Spleen (tissue), 11 donors: ENCODE results near the gene DAPK1. TPM values are rescaled to one million over a fixed set of nuclear protein-coding genes. Genes with fewer than 3 reads are reported as not detected.

Experiments used
- DNase-seq: peaks from one replicate; pipeline ENCODE4 v3.0.0-alpha.2; 2020
- H3K27ac ChIP-seq, 8 donors: fragments of 200-600 bp; sonication (generic) in 7 of 8; 1 replicate in 4 of 8; 2 replicates in 4 of 8; pipeline versions ENCODE4 v1.5.0 to v1.8.0; 2016 to 2021; ENCODE audit warnings: inconsistent platforms in 4 of 8, mild to moderate bottlenecking in 4 of 8, moderate library complexity in 1 of 8
- H3K27me3 ChIP-seq, 7 donors: fragments of 200-600 bp; sonication (generic) in 6 of 7; replicated peaks in 1 of 7; 1 replicate in 4 of 7; 2 replicates in 3 of 7; pipeline versions ENCODE4 v1.5.0 to v1.8.0; 2016 to 2021; ENCODE audit warnings: inconsistent platforms in 3 of 7, mild to moderate bottlenecking in 1 of 7
- H3K36me3 ChIP-seq, 6 donors: fragments of 200-600 bp; sonication (generic) in 5 of 6; 1 replicate in 4 of 6; 2 replicates in 2 of 6; pipeline versions ENCODE4 v1.5.0 to v1.8.0; 2016 to 2021; ENCODE audit warnings: inconsistent platforms in 2 of 6
- H3K4me1 ChIP-seq, 6 donors: fragments of 200-600 bp; sonication (generic) in 5 of 6; 1 replicate in 3 of 6; 2 replicates in 3 of 6; pipeline versions ENCODE4 v1.5.0 to v1.8.0; 2016 to 2021; ENCODE audit warnings: inconsistent platforms in 3 of 6
- H3K4me3 ChIP-seq, 8 donors: fragments of 200-600 bp; sonication (generic) in 7 of 8; 1 replicate in 4 of 8; 2 replicates in 4 of 8; pipeline versions ENCODE4 v1.5.0 to v1.8.0; 2016 to 2021; ENCODE audit warnings: inconsistent platforms in 4 of 8, mild to moderate bottlenecking in 4 of 8, moderate library complexity in 2 of 8
- H3K9me3 ChIP-seq, 8 donors: fragments of 200-600 bp; sonication (generic) in 7 of 8; 1 replicate in 4 of 8; 2 replicates in 4 of 8; pipeline versions ENCODE4 v1.5.0 to v1.8.0; 2016 to 2021; ENCODE audit warnings: inconsistent platforms in 4 of 8
- CTCF ChIP-seq, 11 experiments: fragments of 200-600 bp in 7 of 11; fragments of 450-650 bp in 4 of 11; sonication (generic) in 4 of 11; IDR thresholded peaks in 8 of 11; conservative IDR thresholded peaks in 3 of 11; 1 replicate in 7 of 11; 2 replicates in 4 of 11; pipeline versions ENCODE4 v1.4.0 to v1.8.0; 2016 to 2021; ENCODE audit warnings: antibody characterized with exemption in 11 of 11, inconsistent platforms in 4 of 11, mild to moderate bottlenecking in 1 of 11
- POLR2A ChIP-seq, 3 donors: fragments of 450-650 bp; IDR thresholded peaks; one replicate each; pipeline ENCODE4 v1.5.1; 2017; ENCODE audit warnings: antibody characterized with exemption in 3 of 3, mild to moderate bottlenecking in 1 of 3
- POLR2AphosphoS5 ChIP-seq, 3 donors: sonication (generic); formaldehyde crosslinking; IDR thresholded peaks; one replicate each; pipeline ENCODE4 v1.5.1; 2017; ENCODE audit warnings: antibody characterized with exemption in 3 of 3
- WGBS, 5 donors: extraction: QIAGEN DNeasy Blood & Tissue Kit in 3 of 5; methylation state at CpG; one replicate each; pipeline versions ENCODE4 v1.1.5 to v1.1.7; 2013 to 2018; 5-methylcytosine and 5-hydroxymethylcytosine counted together
- intact Hi-C: fragments of 100-400 bp; cut with DNase I; formaldehyde crosslinking; loops from one replicate; pipeline ENCODE4 v1.15.0; 2023; ENCODE audit warnings: low total_unique reads
- polyA plus RNA-seq, 3 donors: library from polyadenylated mRNA; stranded (reverse); fragments of 200-250 nt; gene quantifications; one replicate each; pipeline ENCODE4 v1.2.1, GENCODE V29; 2013
- total RNA-seq, 7 donors: library from RNA; depleted of rRNA in 3 of 7; stranded (reverse); fragments of >200 nt in 3 of 7; fragmentation: NEBNext Ultra II Directional in 4 of 7; extraction: Animal tissue kit (Norgen Biotek cat#: 25700) in 4 of 7; gene quantifications; one replicate each; pipeline versions ENCODE4 v1.1.0 to v1.2.1, GENCODE V29; 2016 to 2021
- donor health status: healthy with polysubstance abuse.
- donor health status: DM: no; HTN: no; CAD: no; lungs with moderate emphysema.
- donor health status: DM: no; HTN: no; CAD: no.
- donor health status: Bipolar disorder and iron deficiency.
- donor health status: healthy.
- donor health status: DM: no; HTN: no; CAD: no.
- donor health status: DM: yes; HTN: yes; CAD: no.

Gene DAPK1
- total and polyA plus RNA-seq, 10 donors: 6.4 to 126 (median 102) TPM

GRCh38 chr9:87503430-87503829 lies 5.8 kb downstream of the DAPK1 start:
- H3K27me3 ChIP-seq: peaks cover 0 to 25% (median 7%) of the 10 kb centered on the region in 7 donors
- WGBS, 5 donors: 88 to 93% (median 93%) methylated on average over 2 of the region's 2 CpGs
- H3K27ac ChIP-seq: peak overlapping the region in 4 of 8 donors; percentile 77 to 87 (median 82)
- H3K4me1 ChIP-seq: peaks cover 0 to 61% (median 10%) of the 10 kb centered on the region in 6 donors
- DNase-seq: no peak
- H3K36me3 ChIP-seq: no peaks in the 10 kb centered on the region
- H3K4me3 ChIP-seq: no peak overlapping the region
- intact Hi-C loops: no loop called here
- H3K9me3 ChIP-seq: no peaks in the 10 kb centered on the region
- TF ChIP-seq CTCF (IDR thresholded peaks at IDR 0.05 in 8 of 11, conservative IDR thresholded peaks at IDR 0.05 in 3 of 11): no peak
- no peak for TF ChIP-seq POLR2AphosphoS5 (IDR thresholded peaks at IDR 0.05)
- no peak for TF ChIP-seq POLR2A (IDR thresholded peaks at IDR 0.05)

GRCh38 chr9:87503927-87504326 lies 6.3 kb downstream of the DAPK1 start:
- Histone ChIP-seq H3K4me1 (peaks cover 0 to 56% (median 5%) of the 10 kb centered on the region in 6 donors), H3K27me3 (peaks cover 0 to 20% (median 2%) of the 10 kb centered on the region in 7 donors), H3K4me3 (no peak overlapping the region), H3K9me3 (no peaks in the 10 kb centered on the region), H3K36me3 (no peaks in the 10 kb centered on the region), H3K27ac (peak overlapping the region in 3 of 8 donors; percentile 20 to 85 (median 79))
- TF ChIP-seq POLR2AphosphoS5 (IDR thresholded peaks at IDR 0.05) (no peak), POLR2A (IDR thresholded peaks at IDR 0.05) (no peak), CTCF (IDR thresholded peaks at IDR 0.05 in 8 of 11, conservative IDR thresholded peaks at IDR 0.05 in 3 of 11) (no peak)
- intact Hi-C loops: no loop called here
- DNase-seq: no peak
- WGBS, 5 donors: 16 to 26% (median 21%) methylated on average over 5 of the region's 5 CpGs

- H3K4me1 ChIP-seq: peaks cover 0 to 55% (median 3%) of the 10 kb centered on the region in 6 donors
- H3K27me3 ChIP-seq: peaks cover 0 to 12% (median 0%) of the 10 kb centered on the region in 7 donors
- TF ChIP-seq POLR2A (IDR thresholded peaks at IDR 0.05): no peak
- TF ChIP-seq POLR2AphosphoS5 (IDR thresholded peaks at IDR 0.05): no peak
- TF ChIP-seq CTCF (IDR thresholded peaks at IDR 0.05 in 8 of 11, conservative IDR thresholded peaks at IDR 0.05 in 3 of 11): no peak
- DNase-seq: no peak
- H3K27ac ChIP-seq: peak overlapping the region in 1 of 8 donors; percentile 32
- H3K9me3 ChIP-seq: no peaks in the 10 kb centered on the region
- intact Hi-C loops: no loop called here
- H3K4me3 ChIP-seq: no peak overlapping the region
- H3K36me3 ChIP-seq: no peaks in the 10 kb centered on the region
These were observed 7.3 kb downstream of the DAPK1 start for GRCh38 chr9:87504938-87505337.

GRCh38 chr9:87505869-87506678 lies 8.4 kb downstream of the DAPK1 start:
- DNase-seq: no peak

More at GRCh38 chr9:87505869-87506678, 8.4 kb downstream of the DAPK1 start:
- 86 to 92% (median 91%) methylated on average over 13 of the region's 13 CpGs for WGBS, 5 donors
- no peaks in the 10 kb centered on the region for H3K9me3 ChIP-seq
- peaks cover 0 to 54% (median 5%) of the 10 kb centered on the region in 6 donors for H3K4me1 ChIP-seq
- no peaks in the 10 kb centered on the region for H3K36me3 ChIP-seq
- H3K4me3 ChIP-seq: no peak overlapping the region
- no peak for TF ChIP-seq CTCF (IDR thresholded peaks at IDR 0.05 in 8 of 11, conservative IDR thresholded peaks at IDR 0.05 in 3 of 11)
- TF ChIP-seq POLR2AphosphoS5 (IDR thresholded peaks at IDR 0.05): no peak
- TF ChIP-seq POLR2A (IDR thresholded peaks at IDR 0.05): no peak
- H3K27ac ChIP-seq: peak overlapping the region in 2 of 8 donors; percentile 30 to 32
- peaks cover 0 to 8% (median 0%) of the 10 kb centered on the region in 7 donors for H3K27me3 ChIP-seq
- intact Hi-C loops: no loop called here
